ENCODE measurements around the gene NRG3.

DNA sequence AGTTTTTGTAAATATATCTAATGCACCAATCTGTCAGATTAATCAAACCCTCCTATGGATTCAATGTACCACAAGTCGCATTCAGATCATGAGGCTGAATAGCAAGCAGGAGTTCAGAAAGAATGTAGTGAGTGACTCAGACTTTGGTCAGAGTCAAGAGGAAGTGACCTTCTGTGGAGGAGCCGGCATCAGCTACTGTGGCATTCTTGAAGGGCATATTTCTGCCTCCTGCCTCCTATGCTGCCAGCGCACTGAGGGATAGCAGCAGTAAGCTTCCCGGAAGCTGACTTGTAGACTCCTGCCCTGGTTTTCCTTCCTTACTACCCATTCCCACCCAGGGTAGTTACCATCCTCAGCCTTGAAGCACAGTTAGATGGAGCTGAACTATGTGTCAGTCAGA is 867.5 kb downstream of the NRG3 start:
- TF ChIP-seq POLR2A (IDR thresholded peaks at IDR 0.05; ENCODE audit: low read depth, low read length) (no peak), TAF1 (IDR thresholded peaks at IDR 0.05; ENCODE audit: borderline replicate concordance, low read depth, low read length) (no peak)

Measured in GM12892 (cell line).